GM21515 (cell line): ENCODE results near the gene CD58.

ENCODE experiments used
- ATAC-seq: cut with Tn5 transposase; IDR thresholded peaks from one replicate; pipeline ENCODE4 v1.9.1; 2021; ENCODE audit not compliant: unreplicated experiment

Gene CD58

GRCh38 chr1:116546354-116546977 is 24.4 kb downstream of the CD58 start:
- ATAC-seq: no peak

GRCh38 chr1:116545359-116545705 is 25.5 kb downstream of the CD58 start:
- no peak for ATAC-seq

DNA sequence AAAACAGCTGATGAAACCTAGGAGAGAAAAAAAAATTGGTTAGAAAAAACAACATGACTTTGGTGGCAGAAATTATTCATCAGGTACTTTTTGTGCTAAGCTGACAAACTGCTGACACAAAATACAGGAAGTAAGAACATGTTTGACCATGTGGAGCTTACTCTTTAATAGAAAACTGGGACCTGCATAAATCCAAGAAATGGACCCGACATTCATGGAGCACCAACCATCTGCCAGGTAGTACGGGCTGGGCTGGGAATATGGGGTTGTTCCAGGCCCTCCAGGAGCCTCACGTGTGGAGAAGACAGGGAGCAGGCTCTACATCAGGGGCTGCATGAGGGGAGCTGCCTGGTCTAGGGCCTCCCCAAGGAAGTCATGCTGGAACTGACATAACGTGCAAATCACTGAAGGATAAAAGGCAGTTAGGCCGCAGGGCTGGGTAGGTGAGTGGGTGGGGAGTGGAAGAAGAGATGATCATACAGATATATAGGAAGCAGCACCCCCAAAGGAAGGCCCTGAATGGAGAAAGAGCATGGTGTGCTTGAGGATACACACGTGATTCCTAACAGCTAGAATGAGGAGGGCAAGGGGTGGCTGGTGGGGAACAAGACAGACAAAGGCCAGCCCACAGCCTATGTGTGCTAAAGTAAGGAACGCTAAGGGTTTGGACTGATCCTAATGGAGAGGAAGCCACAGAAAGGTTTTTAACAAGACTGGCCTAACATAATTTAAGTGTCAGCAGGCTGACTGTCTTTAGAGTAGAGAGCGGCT is 26.1 kb downstream of the CD58 start:
- no peak for ATAC-seq

DNA sequence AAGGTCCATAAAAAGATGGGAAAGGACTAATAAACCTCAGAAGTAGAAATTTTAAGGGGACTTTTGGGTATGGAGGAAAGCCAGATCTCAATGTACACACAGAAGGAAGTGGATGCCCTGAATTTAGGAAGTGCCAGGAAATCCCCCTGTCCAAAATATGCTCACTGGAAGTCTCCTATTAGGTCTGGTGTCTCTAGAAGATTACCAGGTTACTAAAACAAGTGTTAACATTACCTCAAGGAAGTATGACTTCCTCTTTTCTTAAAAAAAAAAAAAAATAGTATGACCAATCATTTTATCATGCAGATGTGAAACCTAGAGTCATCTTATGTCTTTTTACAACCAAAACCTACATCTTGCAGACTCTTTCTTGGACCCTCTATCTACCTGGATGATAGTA is 30.7 kb downstream of the CD58 start:
- peak; percentile 46 for ATAC-seq

DNA sequence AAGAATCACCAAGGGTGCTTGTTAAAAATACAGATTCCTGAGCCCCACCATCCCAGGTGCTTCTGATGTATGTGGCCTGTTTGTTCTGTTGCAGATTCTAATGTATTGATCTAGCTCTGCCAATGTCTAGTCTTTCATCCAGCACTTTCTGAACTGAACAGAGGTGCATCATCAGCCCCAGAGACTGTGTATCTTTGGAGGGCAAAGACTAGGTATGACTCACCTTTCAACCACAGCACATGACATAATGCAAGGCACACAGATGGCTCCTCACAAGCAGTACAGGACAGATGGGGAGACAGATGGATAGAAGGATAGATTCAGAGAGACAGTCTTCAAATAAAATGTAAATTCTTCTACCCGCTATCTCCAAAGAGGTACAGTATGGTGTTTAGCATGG is 32.3 kb downstream of the CD58 start:
- peak; percentile 62 for ATAC-seq

DNA sequence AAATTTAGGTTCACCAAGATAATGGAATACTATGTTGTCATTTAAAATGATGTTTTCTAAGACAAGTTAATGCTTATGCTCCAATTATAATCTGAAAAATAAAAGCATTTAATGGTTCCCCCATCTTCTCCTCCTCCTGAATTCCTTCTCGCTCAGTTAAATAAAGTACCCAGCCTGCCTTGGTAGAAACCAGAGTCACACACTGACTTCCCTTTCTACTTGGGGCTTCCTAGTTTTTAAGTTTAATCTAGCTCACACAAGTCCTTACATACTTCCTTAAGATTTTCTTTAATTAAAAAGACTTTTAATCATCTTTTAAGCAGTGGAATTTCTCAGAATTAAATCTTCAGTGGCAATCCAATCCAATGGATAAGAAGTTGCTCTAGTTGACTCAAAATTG is 32.9 kb downstream of the CD58 start:
- ATAC-seq: no peak

DNA sequence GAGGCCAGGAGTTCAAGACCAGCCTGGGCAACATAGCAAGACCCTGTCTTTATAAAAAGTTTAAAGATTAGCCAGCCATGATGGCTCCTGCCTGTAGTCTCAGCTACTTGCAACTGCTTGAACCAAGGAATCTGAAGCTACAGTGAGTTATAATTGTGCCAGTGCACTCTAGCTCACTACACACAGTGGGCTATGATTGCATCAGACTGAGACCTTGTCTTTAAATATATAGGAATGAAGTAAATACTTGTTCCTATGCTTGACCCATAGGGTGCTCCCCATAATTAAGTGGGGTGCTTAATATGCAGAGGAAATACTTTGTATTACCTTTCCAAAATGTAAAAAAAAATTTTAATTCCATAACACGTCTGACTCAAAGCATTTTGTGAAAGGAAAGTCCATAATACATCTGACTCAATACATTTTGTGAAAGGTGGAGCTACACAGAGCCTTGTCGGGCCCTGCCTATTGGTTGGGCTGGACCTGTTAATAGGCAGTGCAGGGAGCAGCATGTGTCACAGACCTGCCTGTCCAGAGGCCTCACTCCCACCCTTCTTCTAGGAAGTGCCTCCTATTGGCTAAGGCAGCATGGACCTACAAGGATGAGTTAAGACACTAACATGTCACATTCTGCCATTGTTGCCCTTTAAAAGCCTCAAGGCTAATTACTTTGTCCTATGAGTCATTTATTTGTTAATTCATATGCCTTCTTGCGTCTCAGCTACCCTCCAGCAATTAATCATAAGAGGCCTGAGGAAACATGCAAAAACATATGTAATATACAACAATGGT is 33.6 kb downstream of the CD58 start:
- ATAC-seq: no peak

DNA sequence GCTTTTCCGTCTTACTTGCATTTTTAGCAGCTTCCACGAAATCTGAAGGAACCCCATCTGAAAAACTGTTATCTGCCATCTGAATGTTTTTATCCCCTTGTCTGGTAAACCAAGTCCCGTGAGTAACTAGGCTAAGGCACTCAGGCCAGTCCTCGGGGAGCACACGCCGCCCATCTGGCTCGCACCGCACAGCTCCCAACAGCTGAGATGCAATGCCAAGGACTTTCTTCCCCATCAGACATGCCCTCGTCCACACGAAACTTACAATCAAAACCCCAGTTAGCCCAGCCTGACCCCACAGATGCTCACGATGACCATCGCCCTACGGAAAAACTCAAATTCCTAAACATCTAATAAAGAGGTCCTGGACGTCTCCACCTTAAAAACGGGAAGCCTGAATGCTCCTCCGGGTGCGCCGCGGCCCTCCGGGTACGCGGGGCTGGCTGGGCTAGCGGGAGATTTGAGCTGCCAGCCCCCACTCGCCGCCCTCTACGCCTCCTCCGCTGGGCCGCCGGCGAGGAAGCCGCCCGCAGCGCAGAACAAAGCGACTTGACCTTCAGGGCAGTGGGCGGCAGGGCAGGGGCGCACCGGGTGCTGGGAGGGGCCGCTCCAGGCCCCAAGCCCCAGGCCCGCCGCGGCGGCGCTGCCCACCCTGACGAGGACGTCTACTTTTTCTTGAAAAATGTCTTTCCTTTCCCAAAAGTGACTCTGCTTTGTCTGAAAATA is 36.6 kb downstream of the CD58 start:
- ATAC-seq: no peak

GRCh38 chr1:116533429-116533820 is 37.4 kb downstream of the CD58 start:
- ATAC-seq: no peak

DNA sequence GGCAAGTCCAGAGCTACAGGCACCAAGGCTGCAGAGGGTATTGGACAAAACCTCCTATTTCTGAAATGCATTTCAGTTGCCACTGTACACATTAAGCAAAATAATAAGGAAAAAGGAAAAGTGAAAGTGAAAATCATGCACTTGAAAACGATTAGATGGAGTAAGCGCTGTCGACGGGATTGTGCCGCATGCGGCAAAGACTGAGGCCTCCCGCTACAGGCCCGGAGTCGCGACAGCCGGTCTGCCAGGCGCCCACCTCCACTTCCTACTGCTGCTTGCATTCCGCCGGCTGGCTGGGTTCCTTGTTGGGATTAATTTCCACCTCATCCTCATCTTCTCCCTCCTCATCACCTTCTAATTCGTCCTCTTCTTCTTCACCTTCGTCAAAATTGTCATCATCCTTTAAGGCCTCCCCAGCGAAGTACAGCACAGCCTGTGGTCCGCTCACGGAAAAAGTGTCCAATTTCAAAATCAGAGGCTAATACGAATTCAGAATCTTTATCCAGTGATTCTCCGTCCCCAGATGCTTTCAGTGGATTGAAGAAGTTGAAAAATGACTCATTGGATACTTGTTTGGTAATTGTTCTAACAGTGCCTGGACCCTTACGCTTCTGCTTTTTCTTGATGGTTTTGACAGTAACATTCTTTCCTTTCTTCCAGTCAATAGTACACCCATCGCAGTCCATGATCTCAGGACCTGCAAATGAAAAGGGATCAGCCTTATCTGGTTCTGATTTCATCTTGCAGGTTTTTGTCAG is 38.0 kb downstream of the CD58 start:
- ATAC-seq: no peak

DNA sequence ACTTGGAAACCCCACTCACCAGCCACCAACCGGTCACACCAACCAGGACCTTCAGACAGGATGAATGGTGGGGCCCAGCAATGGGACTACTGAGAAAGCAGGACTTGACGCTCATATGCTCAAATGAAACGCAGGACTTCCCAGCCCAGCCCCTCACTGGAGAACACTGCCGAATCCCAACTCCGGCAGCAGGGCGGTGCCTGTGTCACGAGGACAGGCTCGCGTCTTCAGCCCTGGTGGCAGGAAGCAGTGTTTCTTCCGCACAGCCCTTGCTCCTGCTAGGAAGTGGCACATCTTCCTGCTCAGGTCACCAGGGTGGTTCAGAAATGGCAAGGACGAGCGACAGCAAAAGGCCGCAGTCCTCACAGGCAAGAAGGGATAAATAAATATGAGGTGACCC is 38.9 kb downstream of the CD58 start:
- ATAC-seq: no peak

- no peak for ATAC-seq
Observed at GRCh38 chr1:116529681-116530080, 41.1 kb downstream of the CD58 start.

DNA sequence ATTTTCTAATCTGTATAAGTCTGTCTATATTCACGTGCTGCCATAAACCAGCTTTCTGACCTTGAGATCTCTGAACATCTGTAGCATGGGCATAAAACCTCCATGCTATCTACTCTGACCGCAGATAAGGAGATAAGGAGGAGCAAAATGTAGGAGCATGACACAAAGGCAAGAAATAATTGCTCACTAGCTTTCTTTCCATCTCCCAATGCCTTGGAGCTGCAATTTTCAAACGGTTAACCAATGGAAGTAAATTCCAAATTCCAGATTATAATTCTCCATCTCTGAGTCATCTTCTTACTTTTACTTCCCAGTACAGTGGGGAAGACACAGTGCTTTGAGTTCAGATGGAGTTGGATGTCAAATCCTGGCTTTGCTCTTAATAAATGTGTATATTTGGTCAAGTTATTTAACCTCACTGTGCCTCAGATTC is 41.6 kb downstream of the CD58 start:
- ATAC-seq: no peak

DNA sequence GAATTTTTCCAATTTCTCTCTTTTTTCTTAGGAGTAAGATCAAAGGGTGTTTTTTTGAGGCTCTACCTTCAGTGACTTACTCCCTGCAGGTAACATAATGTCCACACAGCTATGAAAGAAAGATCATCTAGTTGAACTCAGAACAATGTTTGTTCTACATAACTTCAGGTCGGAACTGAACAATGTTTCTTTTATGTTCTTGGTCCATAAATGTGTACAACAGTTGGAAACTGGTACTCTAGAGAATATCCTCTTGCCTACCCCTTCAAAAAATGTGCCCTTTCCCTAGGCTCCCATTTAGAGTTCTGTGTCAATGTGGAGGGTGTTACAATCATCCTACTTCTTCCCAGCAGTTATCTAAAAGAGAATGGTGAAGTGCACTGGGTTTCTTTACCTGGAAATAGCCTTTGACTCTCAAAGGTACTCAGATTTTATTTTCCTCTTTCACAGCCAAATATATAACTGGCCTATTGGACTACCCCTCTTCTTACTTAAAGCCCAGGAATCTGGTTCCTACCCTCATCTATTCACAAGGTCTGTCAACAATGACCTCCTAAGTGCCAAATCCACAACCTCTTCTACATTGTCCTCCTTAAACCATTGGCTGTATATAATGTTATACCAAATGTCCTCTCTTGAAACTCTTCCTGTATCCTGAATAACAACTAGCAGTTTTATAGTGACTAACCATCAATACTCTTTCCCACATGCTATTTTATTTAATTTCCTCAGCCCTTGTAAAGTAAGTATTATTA is 42.3 kb downstream of the CD58 start:
- ATAC-seq: no peak

GRCh38 chr1:116525440-116525839 is 45.4 kb downstream of the CD58 start:
- ATAC-seq: no peak

GRCh38 chr1:116521186-116521585 is 49.6 kb downstream of the CD58 start:
- ATAC-seq: no peak

DNA sequence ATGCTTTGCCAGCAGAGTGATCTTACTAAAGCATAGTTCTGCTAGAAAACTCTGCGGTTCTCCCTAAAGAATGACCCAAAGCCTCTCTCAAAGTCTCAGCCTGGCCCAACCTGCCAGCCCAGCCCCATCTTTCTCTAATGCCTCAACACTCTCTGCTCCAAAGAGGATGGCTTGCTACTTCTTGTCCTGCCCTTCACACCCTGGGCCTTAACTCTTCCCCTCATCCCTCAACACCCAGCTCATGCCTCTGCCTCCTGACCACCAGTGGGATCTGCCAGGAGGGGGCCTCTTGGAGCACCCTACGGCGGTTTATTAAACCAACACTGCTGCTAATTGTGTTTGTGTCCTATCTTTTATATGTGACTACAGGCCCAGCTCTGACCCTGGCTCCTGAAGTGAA is 52.4 kb downstream of the CD58 start:
- no peak for ATAC-seq

GRCh38 chr1:116516631-116517030 is 54.2 kb downstream of the CD58 start:
- no peak for ATAC-seq

DNA sequence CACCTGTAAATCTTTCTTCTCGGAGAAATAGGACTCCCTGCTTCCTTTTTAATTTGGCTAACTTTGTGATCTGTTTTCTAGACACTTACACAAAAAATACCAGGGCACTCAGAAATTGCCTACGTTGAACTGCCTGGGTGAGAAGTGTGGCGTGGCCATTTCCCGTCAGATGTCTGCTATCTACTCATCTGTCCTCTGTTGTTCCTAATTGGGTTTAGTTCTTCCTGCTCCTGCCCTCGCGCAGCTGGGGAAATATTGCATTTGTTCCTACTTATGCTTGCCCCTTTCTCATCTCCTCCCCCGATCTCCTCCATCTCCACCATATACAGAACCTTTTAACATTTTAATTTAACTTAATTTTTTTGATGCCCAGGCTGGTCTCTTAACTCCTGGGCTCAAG is 55.1 kb downstream of the CD58 start:
- peak; percentile 21 for ATAC-seq
